NCI-H82 (cell line): ENCODE results near the gene MRFAP1.
"Not testable (repeated sequence)": the region's sequence is repeated elsewhere in the genome, so short reads cannot be mapped to it uniquely, and the experiment has no call there.

ENCODE experiments used
- DNase-seq: peaks from one replicate; lab custom pipeline; 2025; lab: John Stamatoyannopoulos, UW

Gene MRFAP1

DNA sequence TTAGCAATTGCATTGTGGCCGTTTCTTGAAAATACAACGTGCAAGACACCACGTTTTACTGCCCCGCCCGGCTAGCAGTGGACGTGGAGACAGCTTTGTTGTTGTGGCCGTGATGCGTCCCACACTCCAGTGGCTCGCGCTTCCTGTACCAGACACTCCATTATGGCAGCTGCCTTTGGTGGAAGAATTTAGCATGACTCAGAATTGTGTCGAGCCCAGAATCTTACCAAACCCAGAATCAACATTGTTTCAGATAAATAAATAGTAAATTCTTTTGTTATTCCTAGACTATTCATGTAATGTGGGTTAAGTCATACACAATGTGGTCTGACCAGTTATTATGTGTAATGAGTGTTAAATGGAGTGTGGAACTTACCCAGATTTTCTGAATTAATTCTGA, 27.9 kb downstream of the MRFAP1 start:
- DNase-seq, result no peak

DNA sequence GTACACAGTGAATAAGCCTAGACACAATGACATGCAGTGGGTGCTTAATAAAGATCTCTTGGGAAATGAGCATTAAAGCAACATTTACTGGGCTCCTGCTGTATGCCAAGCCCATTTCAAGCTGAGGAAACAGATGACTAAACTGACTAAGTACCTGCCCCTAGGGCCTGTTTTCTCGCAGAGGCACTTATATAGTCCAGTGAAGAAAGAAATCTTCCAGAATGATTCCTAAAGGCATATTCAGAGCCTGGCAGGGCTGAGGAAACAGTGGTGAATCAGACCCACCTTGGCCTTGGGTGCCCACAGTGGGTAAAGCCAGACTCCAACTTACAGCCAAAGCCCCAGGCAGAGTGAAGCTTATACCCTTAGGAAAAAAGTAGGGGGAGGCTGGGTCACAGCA, 31.2 kb downstream of the MRFAP1 start:
- DNase-seq, result no peak

DNA sequence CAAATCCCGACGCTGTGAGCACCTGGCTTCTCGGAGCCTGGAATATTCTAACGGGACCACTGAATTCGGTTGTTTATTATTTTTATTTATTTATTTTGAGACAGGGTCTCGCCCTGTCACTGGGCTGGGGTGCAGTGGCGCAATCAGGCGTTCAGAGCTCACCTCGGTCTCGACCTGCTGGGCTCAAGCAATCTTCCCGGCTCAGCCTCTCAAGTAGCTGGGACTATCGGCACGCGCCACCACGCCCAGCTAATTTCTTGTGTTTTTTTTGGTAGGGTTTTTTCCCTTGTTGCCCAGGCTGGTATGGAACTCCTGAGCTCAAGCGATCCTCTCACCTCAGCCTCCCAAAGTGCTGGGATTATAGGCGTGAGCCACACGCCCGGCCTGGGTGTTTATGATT, 31.6 kb downstream of the MRFAP1 start:
- DNase-seq, result no peak

DNA sequence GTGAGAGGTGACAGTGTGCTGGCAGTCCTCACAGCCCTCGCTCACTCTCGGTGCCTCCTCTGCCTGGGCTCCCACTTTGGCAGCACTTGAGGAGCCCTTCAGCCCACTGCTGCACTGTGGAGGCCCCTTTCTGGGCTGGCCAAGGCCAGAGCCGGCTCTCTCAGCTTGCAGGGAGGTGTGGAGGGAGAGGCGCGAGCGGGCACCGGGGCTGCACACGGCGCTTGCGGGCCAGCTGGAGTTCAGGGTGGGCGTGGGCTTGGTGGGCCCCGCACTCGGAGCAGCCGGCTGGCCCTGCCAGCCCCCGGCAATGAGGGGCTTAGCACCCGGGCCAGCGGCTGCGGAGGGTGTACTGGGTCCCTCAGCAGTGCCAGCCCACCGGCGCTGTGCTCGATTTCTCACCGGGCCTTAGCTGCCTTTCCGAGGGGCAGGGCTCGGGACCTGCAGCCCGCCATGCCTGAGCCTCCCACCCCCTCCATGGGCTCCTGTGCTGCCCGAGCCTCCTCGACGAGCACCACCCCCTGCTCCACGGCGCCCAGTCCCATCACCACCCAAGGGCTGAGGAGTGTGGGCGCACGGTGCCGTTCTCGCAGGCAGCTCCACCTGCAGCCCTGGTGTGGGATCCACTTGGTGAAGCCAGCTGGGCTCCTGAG, 32.2 kb downstream of the MRFAP1 start:
- DNase-seq, result not testable (repeated sequence)

DNA sequence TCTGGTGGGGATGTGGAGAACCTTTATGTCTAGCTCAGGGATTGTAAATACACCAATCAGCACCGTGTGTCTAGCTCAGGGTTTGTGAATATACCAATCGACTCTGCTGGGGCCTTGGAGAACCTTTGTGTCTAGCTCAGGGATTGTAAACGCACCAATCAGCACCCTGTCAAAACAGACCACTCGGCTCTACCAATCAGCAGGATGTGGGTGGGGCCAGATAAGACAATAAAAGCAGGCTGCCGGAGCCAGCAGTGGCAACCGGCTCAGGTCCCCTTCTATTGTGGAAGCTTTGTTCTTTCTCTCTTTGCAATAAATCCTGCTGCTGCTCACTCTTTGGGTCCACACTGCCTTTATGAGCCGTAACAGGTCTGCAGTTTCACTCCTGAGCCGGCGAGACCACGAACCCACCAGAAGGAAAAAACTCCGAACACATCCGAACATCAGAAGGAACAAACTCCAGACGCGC, 32.7 kb downstream of the MRFAP1 start:
- DNase-seq, result peak; percentile 28

DNA sequence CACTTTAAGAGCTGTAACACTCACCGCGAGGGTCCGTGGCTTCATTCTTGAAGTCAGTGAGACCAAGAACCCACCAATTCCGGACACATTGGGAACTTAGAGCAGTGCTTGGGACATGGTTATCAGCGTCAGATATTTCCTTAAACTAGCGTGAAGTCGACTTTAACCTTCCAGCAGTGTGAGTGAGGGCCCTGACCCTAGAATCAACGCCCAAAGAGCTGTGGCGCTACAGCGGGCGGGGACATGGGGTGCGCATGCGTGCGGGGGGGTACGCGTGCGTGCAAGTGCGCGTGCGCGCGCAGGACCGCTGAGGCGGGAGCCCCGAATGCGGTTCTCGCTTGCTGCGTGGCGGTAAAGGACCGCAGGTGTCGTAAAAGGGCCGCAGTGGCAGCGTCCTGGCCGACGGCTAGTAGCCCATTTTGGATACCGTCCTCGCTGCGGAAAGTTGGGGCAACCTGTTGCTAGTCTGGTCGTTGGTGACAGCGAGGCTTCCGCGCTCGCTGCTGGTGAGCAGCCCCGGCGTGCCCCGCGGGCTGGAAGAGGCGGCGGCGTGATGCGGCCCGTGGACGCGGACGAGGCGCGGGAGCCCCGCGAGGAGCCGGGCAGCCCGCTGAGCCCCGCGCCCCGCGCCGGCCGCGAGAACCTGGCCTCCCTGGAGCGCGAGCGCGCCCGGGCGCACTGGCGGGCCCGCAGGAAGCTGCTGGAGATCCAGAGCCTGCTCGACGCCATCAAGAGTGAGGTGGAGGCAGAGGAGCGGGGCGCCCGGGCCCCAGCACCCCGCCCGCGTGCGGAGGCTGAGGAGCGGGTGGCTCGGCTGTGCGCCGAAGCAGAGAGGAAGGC, 33.4 kb downstream of the MRFAP1 start:
- peak; percentile 95 for DNase-seq

DNA sequence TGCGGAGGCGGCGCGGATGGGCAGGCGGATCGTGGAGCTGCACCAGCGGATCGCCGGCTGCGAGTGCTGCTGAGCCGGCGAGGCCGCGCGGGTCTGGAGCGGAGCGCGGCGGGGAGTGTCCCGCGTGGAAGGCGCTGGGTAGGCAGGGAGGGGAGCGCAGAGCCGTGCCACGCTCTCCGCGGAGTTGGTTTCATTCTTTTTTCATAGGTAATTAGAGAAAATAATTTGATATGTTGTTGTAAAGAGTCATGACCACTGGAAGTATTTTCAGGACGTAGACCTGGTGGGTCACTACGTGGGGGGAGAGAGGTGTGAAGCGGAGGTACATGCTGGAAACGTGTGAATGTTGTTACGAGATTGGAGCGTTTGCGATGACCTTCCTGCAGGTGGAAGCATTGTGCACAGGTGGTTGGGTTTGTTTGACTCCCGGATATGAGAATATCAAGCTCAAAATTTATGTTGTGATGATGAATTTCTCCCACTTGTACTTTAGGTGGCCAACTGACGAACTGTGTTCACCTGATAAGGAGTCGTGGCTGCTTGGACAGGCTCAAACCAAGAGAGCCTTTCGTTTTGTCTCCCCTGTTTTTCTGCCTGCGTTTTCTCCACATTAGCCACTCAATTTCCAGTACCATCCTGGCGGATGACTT, 34.1 kb downstream of the MRFAP1 start:
- peak; percentile 48 for DNase-seq

DNA sequence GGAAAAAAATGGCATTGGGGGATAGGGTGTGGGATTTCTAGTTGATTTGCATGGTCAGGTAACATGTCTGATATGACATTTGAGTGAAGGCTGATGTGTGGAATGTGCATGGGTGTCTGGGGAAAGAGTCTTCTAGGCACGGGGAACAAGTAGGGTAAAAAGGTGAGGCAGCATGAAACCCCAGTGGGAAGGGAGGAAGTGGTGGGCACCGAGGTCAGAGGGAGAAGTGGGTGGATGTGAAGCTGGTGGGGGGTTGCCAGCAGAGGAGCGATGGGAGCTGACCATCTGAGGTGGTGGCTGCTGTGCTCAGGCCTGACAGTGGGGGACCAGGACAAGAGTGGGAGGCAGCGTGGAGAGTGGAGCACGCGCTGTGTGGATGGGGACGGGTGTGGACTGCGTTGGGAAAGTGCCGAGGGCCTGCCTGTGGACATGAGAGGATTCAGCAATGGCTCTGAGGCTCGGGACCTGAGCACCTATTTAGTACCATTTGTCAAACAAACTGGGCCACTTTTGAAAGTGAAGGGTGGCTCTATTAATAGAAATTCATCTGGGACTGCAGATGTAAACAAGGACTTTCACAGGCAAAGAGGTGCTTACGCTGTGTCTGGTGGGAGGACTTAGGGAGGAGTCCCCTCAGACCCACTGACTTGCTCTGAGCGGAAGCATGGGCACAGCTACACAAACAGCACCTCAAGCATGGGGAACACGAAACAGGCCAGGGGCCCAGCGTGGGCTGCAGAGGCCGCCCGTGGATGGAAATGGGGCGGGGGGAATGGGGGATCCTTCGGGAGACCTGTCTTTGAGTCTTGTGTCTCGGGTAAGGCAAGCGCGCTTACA, 36.5 kb downstream of the MRFAP1 start:
- DNase-seq, result no peak

DNA sequence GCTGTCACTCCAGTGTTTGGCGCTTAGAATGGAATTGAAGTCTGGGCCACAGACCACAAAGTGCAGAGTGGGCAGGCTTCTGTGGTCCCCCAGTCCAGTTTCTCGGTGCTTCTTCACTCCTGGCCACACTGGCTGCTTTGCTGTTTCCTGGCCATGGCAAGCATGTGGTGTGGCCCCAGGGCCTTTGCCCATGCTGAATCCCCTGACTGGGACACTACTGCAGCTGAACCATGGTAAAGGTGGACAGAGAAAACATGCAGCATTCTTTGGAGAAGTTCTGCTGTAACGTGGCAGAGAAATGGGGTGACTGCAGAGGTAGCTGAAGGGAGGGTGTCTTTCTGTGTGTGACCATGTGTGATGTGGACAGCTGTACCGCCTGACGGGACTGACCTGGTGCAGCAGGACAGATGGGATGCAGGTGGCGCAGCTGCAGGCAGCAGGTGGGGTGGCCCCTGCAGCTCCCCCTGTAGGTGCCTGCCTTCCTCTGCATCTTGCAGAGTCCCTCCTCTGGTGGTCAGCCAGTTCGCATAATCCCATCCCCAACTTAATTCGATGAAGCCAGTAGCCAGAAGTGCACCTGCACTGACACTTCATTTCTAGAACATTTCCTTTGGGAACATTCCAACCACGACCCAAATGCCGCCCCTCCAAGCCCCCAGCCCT, 40.0 kb downstream of the MRFAP1 start:
- DNase-seq, result peak; percentile 40

DNA sequence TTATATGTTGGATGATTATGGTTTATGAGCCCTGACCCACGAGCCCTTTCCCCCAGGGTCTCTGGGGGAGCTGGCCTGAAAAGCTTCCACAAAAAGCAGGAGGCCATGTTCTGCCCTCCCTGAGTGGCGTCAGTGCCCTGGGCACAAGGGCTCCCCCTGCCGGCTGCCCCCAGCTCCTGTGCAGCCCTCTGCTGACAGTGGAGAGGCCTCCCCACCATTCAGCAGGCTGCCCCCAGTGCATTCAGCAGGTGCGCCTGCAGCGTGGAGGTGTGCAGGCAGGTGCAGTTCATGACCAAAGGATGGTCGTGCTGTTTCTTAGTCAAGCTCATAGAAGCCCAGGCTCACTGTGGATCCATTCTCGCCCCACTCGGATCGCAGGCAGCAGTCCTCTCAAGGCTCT, 40.7 kb downstream of the MRFAP1 start:
- DNase-seq, result peak; percentile 24

DNA sequence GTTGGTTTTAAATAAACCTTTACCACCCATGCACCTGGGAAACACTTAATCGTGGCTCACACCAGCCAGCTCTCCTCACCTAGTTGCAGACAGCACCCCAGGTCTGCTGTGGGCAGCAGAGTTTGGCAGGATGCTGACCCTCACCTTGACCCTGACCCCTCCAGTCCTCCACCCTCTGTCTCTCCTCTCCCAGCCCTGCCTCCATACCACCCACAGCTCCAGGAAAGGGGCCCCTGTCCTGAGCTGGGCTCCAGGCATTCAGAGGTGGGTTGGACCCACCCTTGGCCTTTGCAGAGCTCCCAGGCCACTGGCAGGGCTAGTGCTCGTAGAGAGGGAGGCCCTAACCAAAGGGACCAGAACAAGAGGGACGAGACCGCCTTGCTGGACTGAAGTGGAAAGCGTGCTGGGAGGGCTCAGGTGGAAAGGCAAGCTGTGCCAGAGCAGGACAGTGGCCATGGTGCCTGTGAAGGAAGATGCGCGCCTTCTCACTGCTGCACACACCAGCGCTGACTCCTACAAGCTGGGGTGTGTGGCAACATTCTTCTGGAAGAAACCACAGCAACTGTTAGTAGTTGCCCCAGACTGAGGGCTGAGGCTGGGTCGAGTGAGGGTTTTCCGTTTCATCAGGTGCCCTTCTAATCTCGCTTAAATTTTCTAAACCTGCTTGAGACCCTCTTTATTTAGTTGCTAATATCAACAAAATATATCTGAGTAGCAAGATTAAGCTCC, 42.5 kb downstream of the MRFAP1 start:
- DNase-seq, result no peak

DNA sequence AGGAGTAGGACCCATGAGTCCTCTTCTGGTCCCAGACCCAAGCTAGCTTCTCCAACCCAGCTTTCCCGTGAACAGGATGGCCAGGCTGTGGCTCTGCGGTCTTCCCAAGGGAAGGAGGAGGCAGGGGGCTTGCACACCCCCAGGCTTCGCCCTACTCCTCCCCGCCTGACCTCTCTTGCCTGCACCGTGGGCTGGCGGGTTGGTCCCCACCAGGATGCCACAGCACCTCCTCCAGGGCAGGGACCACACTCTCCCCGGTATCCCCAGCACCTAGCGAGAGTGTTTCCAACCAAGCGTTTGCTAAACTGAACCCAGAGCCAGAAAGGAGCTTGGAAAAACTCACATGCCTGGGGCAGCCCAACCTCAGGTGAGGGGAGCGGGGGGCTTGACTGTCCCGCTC, 44.2 kb downstream of the MRFAP1 start:
- DNase-seq, result no peak

DNA sequence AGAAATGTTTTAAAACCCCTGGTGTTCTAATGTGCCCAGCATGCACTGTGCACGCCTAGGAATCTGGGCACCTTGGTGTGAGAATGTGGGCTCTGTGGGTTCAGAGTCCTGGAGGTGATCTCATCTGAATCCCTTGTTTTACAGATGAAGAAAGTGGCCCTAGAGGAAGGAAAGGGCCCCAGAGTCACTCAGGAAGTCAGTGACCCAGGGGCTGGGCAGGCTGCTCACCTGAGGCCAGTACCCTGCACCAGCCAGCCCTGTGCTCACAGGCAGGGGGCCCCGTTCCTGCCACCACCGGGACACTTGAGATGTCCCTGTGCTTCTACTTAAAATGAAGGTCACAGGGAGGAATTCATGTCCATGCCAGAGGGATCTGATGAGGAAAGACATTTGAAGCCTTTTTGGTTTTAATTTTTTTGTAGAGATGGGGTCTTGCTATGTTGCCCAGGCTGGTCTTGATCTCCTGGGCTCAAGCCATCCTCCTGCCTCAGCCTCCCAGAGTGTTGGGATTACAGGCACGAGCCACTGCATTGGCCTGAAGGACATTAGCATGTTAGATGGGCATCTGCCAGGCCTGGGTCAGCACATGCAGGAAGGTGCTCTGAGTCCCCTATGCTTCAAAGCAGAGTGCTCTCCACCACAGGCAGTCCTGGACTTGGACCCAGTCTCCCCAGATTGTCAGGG, 45.8 kb downstream of the MRFAP1 start:
- no peak for DNase-seq

DNA sequence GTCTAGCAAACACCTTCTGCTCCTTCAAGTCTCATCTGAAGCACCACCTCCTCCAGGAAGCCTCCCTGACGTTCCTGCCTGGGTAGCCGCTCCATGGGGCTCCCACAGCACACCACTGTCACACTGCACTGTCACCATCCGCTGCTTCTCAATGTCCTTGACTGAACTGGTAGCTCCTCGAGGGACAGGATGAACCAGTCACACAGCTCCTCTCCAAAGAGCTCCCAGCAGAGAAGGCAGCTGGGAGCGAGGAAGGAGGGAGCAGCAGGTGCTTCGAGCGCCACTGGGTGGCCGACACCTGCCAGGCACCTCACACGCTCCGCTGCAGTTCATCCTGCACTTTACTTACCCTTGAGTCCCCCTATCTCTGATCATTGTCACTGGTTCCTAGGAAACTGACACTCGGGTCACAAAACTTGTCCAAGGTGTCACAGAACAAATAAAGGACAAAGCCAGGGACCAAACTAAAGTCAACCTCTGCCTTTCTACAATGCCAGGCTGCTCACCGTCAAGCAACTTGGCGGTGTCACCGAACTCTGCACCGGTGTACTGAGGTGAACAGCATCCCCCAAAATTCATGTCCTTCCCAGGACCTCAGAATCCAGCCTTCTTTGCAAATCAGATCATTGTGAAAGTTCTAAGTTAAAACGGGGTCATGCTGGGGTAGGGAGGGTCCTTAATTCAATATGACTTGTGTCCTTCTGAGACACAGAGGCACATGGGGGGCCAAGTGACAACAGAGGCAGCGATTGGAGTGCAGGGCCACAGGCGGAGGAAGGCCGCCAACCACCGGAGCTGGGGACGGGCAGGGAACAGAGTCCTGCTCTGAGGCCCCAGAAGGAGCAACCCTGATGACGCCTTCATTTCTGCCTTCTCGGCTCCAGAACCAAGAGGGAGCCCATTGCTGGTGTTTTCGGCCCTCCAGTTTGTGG, 47.7 kb downstream of the MRFAP1 start:
- no peak for DNase-seq

DNA sequence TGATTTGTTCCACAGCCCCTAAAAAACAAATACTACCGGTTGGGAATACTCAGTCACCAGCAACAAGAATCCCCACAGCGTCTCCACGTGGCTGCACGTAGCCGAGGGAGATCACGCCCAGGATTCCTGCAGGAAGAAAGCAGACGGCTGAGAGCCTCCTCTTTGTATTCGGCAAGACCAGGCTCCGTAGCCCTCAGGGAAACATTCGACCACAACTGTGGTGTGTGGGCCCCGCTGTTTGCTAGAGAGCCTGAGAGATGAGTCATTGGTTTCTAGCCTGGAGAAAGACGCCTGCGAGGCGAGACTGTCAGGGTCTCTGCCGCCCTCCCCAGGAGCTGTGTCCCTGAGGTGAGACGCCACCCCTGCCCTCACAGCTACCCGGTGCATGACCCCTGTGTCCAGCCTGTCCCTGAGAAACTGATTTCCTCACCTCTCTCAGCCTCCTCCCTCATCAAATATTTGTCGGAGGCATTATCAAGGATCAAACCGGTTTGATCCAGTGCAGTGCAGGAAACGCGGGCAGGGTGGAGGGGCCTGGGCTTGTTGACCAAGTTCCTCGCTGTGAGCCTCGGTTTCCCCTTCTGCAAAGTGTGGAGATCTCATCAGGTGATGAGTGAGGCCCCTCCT, 48.5 kb downstream of the MRFAP1 start:
- DNase-seq, result no peak

DNA sequence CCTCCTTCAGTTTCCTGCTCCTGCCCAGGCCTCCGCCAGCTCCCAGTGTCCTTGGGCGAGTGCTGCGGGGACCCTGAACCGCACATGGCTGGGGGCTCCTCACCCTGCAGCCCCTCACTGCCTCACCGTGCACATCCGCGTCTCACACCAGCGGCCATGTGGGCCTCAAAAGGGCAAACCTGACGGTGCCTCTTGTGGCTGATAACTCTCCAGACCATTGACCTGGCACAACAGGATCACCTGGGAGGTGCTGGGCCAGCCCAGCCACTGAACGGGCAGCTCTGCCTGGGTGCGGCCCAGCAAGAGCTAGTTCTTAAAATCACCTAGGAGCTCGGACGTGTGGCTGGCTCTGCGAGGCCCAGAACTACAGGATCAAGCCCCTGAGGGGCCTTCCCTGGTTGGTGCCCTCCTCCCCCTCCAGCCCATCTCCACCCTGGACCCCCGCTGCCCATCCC, 49.0 kb downstream of the MRFAP1 start:
- DNase-seq, result no peak
